MG63 (cell line): ENCODE measurements around the gene CNTROB. TPM values are rescaled to one million over a fixed set of nuclear protein-coding genes. Genes with fewer than 3 reads are reported as not detected.

ENCODE experiments used
- DNase-seq: peaks from one replicate; pipeline ENCODE4 v3.0.0-alpha.2; 2020
- H3K27me3 ChIP-seq: fragments of 250-450 bp; sonication (Bioruptor Pico); 2 replicates; pipeline ENCODE4 v1.5.1; 2020; ENCODE audit warnings: mild to moderate bottlenecking, moderate library complexity
- H3K36me3 ChIP-seq: fragments of 250-450 bp; sonication (Bioruptor Pico); 2 replicates; pipeline ENCODE4 v1.5.1; 2020; ENCODE audit warnings: mild to moderate bottlenecking, moderate library complexity
- H3K4me3 ChIP-seq: fragments of 250-450 bp; sonication (Bioruptor Pico); 2 replicates; pipeline ENCODE4 v1.5.1; 2020; ENCODE audit warnings: mild to moderate bottlenecking, moderate library complexity
- H3K9me3 ChIP-seq: fragments of 250-450 bp; sonication (Bioruptor Pico); 2 replicates; pipeline ENCODE4 v1.5.1; 2020; ENCODE audit warnings: mild to moderate bottlenecking, moderate library complexity
- total RNA-seq: library from RNA; depleted of rRNA; stranded (reverse); fragments of >200 nt; shearing (Covaris generic); gene quantifications from 2 replicates; pipeline ENCODE4 v1.2.3, GENCODE V29; 2014; ENCODE audit warnings: low replicate concordance; rRNA removed

CNTROB gene
- total RNA-seq, 1 experiment from 2014 or later, result 29.5 TPM

DNA sequence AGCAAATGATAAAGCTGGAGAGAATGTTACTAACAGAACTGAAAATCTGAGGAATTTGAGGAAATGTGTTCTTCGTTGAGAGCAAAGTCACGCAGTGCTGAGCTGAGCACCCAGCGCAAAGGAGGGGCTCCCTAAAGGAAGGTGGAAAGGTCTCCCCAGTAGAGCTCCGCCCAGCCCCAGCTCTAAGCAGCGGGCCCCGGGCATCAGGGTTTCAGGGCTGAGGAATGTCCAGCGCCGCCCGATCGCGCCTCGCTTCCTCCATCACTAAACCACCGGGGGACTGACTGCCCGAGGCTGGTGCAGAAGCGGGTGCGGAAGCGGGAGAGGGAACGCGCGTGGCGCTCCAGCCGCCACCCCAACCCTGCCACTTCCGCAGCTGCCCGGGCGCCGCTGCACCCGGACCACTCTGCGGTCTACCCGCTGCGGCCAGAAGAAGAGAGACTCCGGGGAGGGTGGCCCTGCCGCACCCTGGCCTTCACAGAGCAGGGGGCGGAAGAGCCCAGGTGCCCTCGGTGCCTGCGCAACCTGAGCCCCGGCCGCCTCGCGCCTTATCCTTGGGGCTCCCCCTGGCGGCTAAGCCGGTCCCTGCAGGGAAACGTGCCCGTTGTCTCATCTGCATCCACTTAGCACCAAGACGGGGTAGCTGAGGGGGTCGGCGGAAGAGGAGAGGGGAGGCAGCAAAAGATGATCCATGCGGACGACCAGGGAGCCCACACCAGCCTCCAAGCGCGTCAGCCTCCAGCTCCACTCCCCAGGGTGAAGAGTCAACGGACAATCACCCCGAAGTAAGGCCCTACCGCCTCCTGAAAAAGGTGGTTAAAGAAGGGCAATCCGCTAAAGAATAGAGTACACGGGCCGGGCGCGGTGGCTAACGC is 58.0 kb downstream of the CNTROB start:
- peak; percentile 73 for DNase-seq
- Histone ChIP-seq H3K9me3 (no peaks in the 10 kb centered on the region), H3K36me3 (no peaks in the 10 kb centered on the region), H3K27me3 (no peaks in the 10 kb centered on the region), H3K4me3 (peak overlapping the region; percentile 57)

DNA sequence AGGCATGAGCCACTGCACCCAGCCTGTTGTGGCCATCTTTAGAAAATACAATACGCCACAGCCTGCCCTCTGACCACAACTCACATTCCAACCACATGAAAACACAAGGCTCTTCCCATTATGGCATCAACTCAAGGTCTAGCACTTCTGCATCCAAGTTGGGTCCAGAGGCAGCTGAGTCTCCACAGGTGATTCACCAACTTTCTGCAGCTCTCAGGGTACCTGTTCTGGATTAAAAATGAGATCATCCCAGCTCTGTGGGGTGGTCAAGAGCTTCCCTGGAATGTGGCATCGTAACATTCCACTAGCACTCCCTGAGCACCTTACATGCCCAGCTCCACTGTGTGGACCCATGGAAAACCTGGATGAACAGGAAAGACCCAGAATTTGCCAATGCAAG is 60.5 kb downstream of the CNTROB start:
- no peak for DNase-seq
- H3K9me3 ChIP-seq, result no peaks in the 10 kb centered on the region
- peaks cover 3% of the 10 kb centered on the region; the same call in 1 of the 2 replicates for H3K27me3 ChIP-seq
- H3K4me3 ChIP-seq, result no peak overlapping the region
- no peaks in the 10 kb centered on the region for H3K36me3 ChIP-seq

DNA sequence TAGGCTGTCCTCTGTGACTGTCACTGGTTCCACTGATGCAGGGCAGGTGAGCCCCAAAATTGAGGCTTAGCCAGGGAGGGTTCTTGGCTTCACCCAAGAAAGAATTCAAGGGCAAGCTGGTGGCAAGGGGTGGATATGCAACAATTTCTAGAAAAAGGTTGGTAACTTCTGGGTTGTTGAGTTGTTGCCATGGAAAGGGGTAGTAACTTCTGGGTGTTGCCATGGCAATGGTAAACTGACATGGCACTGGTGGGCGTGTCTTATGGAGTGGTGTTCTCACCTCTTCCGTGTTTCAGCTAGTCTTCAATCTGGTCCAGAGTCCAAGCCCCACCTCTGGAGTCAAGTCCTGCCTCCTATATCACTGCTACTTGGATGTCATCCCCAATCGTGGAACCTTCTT is 60.9 kb downstream of the CNTROB start:
- no peak overlapping the region for H3K4me3 ChIP-seq
- no peaks in the 10 kb centered on the region for H3K36me3 ChIP-seq
- no peaks in the 10 kb centered on the region for H3K9me3 ChIP-seq
- H3K27me3 ChIP-seq, result peaks cover 3% of the 10 kb centered on the region; the same call in 1 of the 2 replicates
- no peak for DNase-seq

DNA sequence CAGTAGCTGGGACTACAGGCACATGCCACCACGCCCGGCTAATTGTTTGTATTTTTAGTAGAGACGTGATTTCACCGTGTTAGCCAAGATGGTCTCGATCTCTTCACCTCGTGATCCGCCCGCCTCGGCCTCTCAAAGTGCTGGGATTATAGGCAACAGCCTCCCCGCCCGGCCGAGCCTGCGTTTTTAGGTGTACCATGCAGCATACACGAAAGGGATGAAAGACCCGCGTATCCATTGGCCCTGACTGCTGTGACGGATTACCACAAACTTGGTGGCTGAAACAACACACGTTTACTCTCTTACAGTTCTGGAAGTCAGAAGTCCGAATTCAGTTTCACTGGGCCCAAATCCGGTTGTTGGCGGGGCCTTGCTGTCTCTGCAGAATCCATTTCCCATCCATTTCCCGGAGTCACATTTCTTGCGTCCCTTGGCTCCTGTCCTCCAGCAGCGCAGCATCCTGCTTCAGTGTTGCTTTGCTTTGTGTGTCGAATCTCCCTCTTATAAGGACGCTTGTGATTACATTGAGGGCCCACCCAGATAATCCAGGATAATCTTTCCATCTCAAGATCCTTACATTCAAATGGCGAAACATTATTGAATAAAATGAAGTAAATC is 62.1 kb downstream of the CNTROB start:
- H3K36me3 ChIP-seq, result no peaks in the 10 kb centered on the region
- DNase-seq, result no peak
- H3K9me3 ChIP-seq, result no peaks in the 10 kb centered on the region
- H3K4me3 ChIP-seq, result no peak overlapping the region
- H3K27me3 ChIP-seq, result peaks cover 3% of the 10 kb centered on the region

DNA sequence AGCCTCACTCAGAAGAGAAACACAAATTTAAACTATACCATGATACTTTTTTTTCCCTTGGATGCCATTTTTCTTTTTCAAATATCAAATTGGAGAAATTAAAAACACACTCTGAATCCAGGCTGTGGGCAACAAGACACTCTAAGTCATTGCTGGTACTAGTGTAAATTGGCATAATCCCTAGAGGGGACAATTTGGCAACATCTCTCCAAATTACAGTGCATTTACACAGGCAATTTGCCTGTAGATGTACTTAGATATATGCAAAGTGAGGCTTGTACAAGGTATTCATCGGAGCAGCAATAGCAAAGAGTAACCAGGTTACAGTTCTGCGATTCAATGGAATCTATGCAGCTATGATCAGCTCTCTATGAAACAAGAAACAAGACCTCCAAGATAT is 63.7 kb downstream of the CNTROB start:
- no peak for DNase-seq
- Histone ChIP-seq H3K4me3 (no peak overlapping the region), H3K9me3 (no peaks in the 10 kb centered on the region), H3K27me3 (peaks cover 11% of the 10 kb centered on the region), H3K36me3 (no peaks in the 10 kb centered on the region)

DNA sequence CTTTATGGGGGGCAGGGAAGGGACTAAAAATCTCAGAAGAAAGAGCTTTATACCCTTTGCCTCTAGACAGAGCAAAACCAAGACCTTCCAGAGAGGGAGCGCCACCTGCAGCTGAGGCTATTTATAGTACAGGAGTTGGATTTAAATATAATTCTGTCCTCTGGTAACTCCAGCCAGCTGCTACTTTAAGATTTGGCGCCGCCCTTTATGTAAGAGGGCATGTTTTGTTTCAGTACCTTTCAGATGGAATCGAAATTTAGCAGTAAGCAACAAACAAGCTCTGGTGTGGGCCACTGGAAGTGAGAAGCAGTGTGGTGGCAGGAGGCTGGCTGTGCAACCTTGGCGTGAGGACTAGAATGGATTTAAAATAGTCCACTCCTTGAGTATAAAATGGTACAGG is 65.2 kb downstream of the CNTROB start:
- peaks cover 16% of the 10 kb centered on the region for H3K27me3 ChIP-seq
- H3K36me3 ChIP-seq, result no peaks in the 10 kb centered on the region
- H3K4me3 ChIP-seq, result no peak overlapping the region
- no peak for DNase-seq
- no peaks in the 10 kb centered on the region for H3K9me3 ChIP-seq

Other genes with a start within 250 kb of the CNTROB start
- gene TP53, start 244.7 kb upstream of the CNTROB start, total RNA-seq, result 2.8 and 12.2 TPM in 2 replicates
- gene WRAP53, start 243.7 kb upstream of the CNTROB start, total RNA-seq, result 13.4 and 25.9 TPM in 2 replicates
- 0.53 TPM in 1 of 2 replicates, not detected in the other for gene EFNB3, start 227.0 kb upstream of the CNTROB start, total RNA-seq
- not detected in 2 replicates for gene DNAH2, start 214.5 kb upstream of the CNTROB start, total RNA-seq
- gene KDM6B, start 98.0 kb upstream of the CNTROB start, total RNA-seq, result 0.07 and 0.20 TPM in 2 replicates
- not detected in 2 replicates for gene TMEM88, start 77.1 kb upstream of the CNTROB start, total RNA-seq
- 74.9 and 264 TPM in 2 replicates for gene NAA38, start 74.6 kb upstream of the CNTROB start, total RNA-seq
- gene CYB5D1, start 74.2 kb upstream of the CNTROB start, total RNA-seq, result 18.2 and 38.2 TPM in 2 replicates
- 49.6 and 51.1 TPM in 2 replicates for gene CHD3, start 43.4 kb upstream of the CNTROB start, total RNA-seq
- gene RNF227, start 15.9 kb upstream of the CNTROB start, total RNA-seq, result 0.15 and 1.6 TPM in 2 replicates
- gene KCNAB3, start 2.4 kb upstream of the CNTROB start, total RNA-seq, result not detected in 2 replicates
- gene TRAPPC1, start 260 bp upstream of the CNTROB start, total RNA-seq, result 3.8 and 4.5 TPM in 2 replicates
- gene GUCY2D, start 70.4 kb downstream of the CNTROB start, total RNA-seq, result 0.23 TPM in 1 of 2 replicates, not detected in the other
- not detected in 2 replicates for gene ALOX15B, start 106.9 kb downstream of the CNTROB start, total RNA-seq
- gene ALOX12B, start 155.5 kb downstream of the CNTROB start, total RNA-seq, result not detected in 2 replicates
- gene ALOXE3, start 186.3 kb downstream of the CNTROB start, total RNA-seq, result not detected in 2 replicates
- not detected in 2 replicates for gene HES7, start 191.9 kb downstream of the CNTROB start, total RNA-seq
- 1.3 and 7.9 TPM in 2 replicates for gene PER1, start 220.2 kb downstream of the CNTROB start, total RNA-seq
- 0.59 and 3.2 TPM in 2 replicates for gene VAMP2, start 230.7 kb downstream of the CNTROB start, total RNA-seq
- gene TMEM107, start 244.2 kb downstream of the CNTROB start, total RNA-seq, result 17.6 and 25.6 TPM in 2 replicates